Vagina (tissue), 2 donors: ENCODE data around the gene FOLR3.
"Not testable (repeated sequence)": the region's sequence is repeated elsewhere in the genome, so short reads cannot be mapped to it uniquely, and the experiment has no call there.

ENCODE experiments used
- CTCF ChIP-seq, 3 experiments: fragments of 450-650 bp in 2 of 3; fragments of 200-600 bp in 1 of 3; sonication (generic) in 1 of 3; IDR thresholded peaks; one replicate each; pipeline ENCODE4 v1.5.1; 2017 to 2019; ENCODE audit warnings: antibody characterized with exemption in 3 of 3, mild to moderate bottlenecking in 2 of 3, moderate library complexity in 2 of 3
- POLR2A ChIP-seq, 2 donors: fragments of 450-650 bp; IDR thresholded peaks; one replicate each; pipeline ENCODE4 v1.6.1; 2017; ENCODE audit warnings: antibody characterized with exemption in 2 of 2, mild to moderate bottlenecking in 2 of 2, moderate library complexity in 2 of 2

DNA sequence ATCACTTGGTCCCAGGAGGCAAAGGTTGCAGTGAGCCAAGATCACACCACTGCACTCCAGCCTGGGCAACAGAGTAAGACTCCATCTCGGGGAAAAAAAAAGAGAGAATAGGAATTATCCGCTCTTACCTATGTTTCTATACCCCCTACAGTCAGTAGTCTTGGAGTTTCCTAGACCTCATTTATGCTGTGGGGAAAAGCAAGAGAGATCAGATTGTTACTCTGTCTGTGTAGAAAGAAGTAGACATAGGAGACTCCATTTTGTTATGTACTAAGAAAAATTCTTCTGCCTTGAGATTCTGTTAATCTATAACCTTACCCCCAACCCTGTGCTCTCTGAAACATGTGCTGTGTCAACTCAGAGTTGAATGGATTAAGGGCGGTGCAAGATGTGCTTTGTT, 28.7 kb downstream of the FOLR3 start:
- TF ChIP-seq CTCF, POLR2A (IDR thresholded peaks at IDR 0.05): not testable (repeated sequence)
